ENCODE measurements around the gene PLCB2. TPM values are rescaled to one million over a fixed set of nuclear protein-coding genes. Genes with fewer than 3 reads are reported as not detected.
A peak's percentile ranks its signal among the peaks of the same experiment; 100 is the strongest.

PLCB2 gene
- total RNA-seq, 1 donor from 2014 or later: 4.1 TPM

GRCh38 chr15:40327457-40327856, 19.7 kb upstream of the PLCB2 start:
- DNase-seq (ENCODE audit: low spot score in 2 of 2) (no peak), FAIRE-seq (no peak)

GRCh38 chr15:40325700-40326099, 18.0 kb upstream of the PLCB2 start:
- no peak for FAIRE-seq
- DNase-seq (ENCODE audit: low spot score in 2 of 2): no peak

GRCh38 chr15:40325188-40325587, 17.5 kb upstream of the PLCB2 start:
- DNase-seq (ENCODE audit: low spot score in 2 of 2): no peak
- no peak for FAIRE-seq

- DNase-seq (ENCODE audit: low spot score in 2 of 2) (peak in 1 of 2 donors; percentile 68), FAIRE-seq (no peak)
These were observed 16.5 kb upstream of the PLCB2 start for GRCh38 chr15:40323953-40324937.

GRCh38 chr15:40323239-40323952, 15.7 kb upstream of the PLCB2 start, which contains the start of gene INAFM2:
TSS of gene INAFM2 (plus strand) at chr15:40323692. CDS start at chr15:40324056, 364 bp downstream.
- DNase-seq (ENCODE audit: low spot score in 2 of 2) (peak; percentile 91 to 93), FAIRE-seq (no peak)

- DNase-seq (ENCODE audit: low spot score in 2 of 2): peak in 1 of 2 donors; percentile 44
These were observed 14.9 kb upstream of the PLCB2 start for GRCh38 chr15:40322531-40323238.

GRCh38 chr15:40320931-40321371, 13.2 kb upstream of the PLCB2 start:
- FAIRE-seq (no peak), DNase-seq (ENCODE audit: low spot score in 2 of 2) (peak; percentile 67 to 69)

More at GRCh38 chr15:40322531-40323238, 14.9 kb upstream of the PLCB2 start:
- no peak for FAIRE-seq

GRCh38 chr15:40320409-40320808, 12.7 kb upstream of the PLCB2 start:
- DNase-seq (ENCODE audit: low spot score in 2 of 2): no peak

GRCh38 chr15:40317580-40317979, 9.8 kb upstream of the PLCB2 start:
- no peak for FAIRE-seq
- DNase-seq (ENCODE audit: low spot score in 2 of 2): no peak

More at GRCh38 chr15:40320409-40320808, 12.7 kb upstream of the PLCB2 start:
- no peak for FAIRE-seq

- DNase-seq (ENCODE audit: low spot score in 2 of 2) (no peak), FAIRE-seq (no peak)
These were observed 9.2 kb upstream of the PLCB2 start for GRCh38 chr15:40316931-40317330.

GRCh38 chr15:40314723-40315276, 7.1 kb upstream of the PLCB2 start:
- no peak for FAIRE-seq

GRCh38 chr15:40313531-40314398, 6.0 kb upstream of the PLCB2 start:
- DNase-seq (ENCODE audit: low spot score in 2 of 2) (no peak), FAIRE-seq (no peak)

More at GRCh38 chr15:40314723-40315276, 7.1 kb upstream of the PLCB2 start:
- DNase-seq (ENCODE audit: low spot score in 2 of 2): no peak

GRCh38 chr15:40312370-40313158, 4.8 kb upstream of the PLCB2 start:
- FAIRE-seq (no peak), DNase-seq (ENCODE audit: low spot score in 2 of 2) (no peak)

GRCh38 chr15:40310993-40311392, 3.3 kb upstream of the PLCB2 start:
- DNase-seq (ENCODE audit: low spot score in 2 of 2): no peak
- no peak for FAIRE-seq

GRCh38 chr15:40310001-40310959, 2.5 kb upstream of the PLCB2 start:
- FAIRE-seq: no peak
- no peak for DNase-seq (ENCODE audit: low spot score in 2 of 2)

GRCh38 chr15:40309344-40309862, 1.7 kb upstream of the PLCB2 start:
- DNase-seq (ENCODE audit: low spot score in 2 of 2): no peak

GRCh38 chr15:40306908-40307307, 827 bp downstream of the PLCB2 start:
- FAIRE-seq: no peak
- DNase-seq (ENCODE audit: low spot score in 2 of 2): no peak

More at GRCh38 chr15:40309344-40309862, 1.7 kb upstream of the PLCB2 start:
- FAIRE-seq: no peak
